Measurements from ENCODE around the gene SEMA5A.

The SEMA5A gene

DNA sequence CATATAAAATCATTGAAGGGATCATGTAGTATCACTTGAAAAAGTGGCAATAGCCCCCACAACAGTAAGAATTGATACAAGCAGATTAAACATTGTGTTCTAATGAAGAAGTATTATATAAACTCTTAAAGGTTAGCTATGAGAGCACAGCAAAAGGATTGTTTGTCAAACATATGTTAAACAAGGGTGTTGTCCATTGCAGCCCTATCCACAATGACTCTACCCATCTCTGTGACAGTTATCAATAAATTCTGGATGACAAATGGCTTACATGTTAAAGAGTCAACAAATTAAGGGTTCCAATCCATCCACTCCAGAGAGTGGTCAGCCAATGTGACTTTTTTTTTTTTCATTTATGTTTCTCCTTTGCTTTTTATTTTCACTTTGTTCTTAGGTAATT is 238.7 kb downstream of the SEMA5A start:
- DNase-seq (ENCODE audit: low read depth in 1 of 2, low spot score in 1 of 2) = no peak
- Histone ChIP-seq H3K27ac (replicated peaks) (no peak overlapping the region), H3K4me3 (replicated peaks; ENCODE audit: insufficient read depth, low read length) (no peak overlapping the region), H3K27me3 (ENCODE audit: insufficient read depth, poor library complexity, severe bottlenecking) (no peaks in the 10 kb centered on the region)
- TF ChIP-seq, protein P1, sequence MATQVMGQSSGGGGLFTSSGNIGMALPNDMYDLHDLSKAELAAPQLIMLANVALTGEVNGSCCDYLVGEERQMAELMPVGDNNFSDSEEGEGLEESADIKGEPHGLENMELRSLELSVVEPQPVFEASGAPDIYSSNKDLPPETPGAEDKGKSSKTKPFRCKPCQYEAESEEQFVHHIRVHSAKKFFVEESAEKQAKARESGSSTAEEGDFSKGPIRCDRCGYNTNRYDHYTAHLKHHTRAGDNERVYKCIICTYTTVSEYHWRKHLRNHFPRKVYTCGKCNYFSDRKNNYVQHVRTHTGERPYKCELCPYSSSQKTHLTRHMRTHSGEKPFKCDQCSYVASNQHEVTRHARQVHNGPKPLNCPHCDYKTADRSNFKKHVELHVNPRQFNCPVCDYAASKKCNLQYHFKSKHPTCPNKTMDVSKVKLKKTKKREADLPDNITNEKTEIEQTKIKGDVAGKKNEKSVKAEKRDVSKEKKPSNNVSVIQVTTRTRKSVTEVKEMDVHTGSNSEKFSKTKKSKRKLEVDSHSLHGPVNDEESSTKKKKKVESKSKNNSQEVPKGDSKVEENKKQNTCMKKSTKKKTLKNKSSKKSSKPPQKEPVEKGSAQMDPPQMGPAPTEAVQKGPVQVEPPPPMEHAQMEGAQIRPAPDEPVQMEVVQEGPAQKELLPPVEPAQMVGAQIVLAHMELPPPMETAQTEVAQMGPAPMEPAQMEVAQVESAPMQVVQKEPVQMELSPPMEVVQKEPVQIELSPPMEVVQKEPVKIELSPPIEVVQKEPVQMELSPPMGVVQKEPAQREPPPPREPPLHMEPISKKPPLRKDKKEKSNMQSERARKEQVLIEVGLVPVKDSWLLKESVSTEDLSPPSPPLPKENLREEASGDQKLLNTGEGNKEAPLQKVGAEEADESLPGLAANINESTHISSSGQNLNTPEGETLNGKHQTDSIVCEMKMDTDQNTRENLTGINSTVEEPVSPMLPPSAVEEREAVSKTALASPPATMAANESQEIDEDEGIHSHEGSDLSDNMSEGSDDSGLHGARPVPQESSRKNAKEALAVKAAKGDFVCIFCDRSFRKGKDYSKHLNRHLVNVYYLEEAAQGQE (IDR thresholded peaks at IDR 0.05; ENCODE audit: insufficient replicate concordance, low read depth) = no peak
- TF ChIP-seq SPI1 (IDR thresholded peaks at IDR 0.05; ENCODE audit: borderline replicate concordance, low read depth) = no peak
- TF ChIP-seq POLR2AphosphoS5 (IDR thresholded peaks at IDR 0.05; ENCODE audit: low read depth) = no peak
- TF ChIP-seq GABPA (IDR thresholded peaks at IDR 0.05; ENCODE audit: low read depth) = no peak
- TF ChIP-seq CTCF (IDR thresholded peaks at IDR 0.05; ENCODE audit: insufficient read depth, low read length) = no peak

GRCh38 chr5:9302218-9302617 is 243.7 kb downstream of the SEMA5A start:
- TF ChIP-seq, protein P1 (IDR thresholded peaks at IDR 0.05; ENCODE audit: insufficient replicate concordance, low read depth) = no peak
- no peak for TF ChIP-seq CTCF (IDR thresholded peaks at IDR 0.05; ENCODE audit: insufficient read depth, low read length)
- TF ChIP-seq SPI1 (IDR thresholded peaks at IDR 0.05; ENCODE audit: borderline replicate concordance, low read depth) = no peak
- no peak for TF ChIP-seq GABPA (IDR thresholded peaks at IDR 0.05; ENCODE audit: low read depth)
- TF ChIP-seq POLR2AphosphoS5 (IDR thresholded peaks at IDR 0.05; ENCODE audit: low read depth) = no peak
- Histone ChIP-seq H3K27ac (replicated peaks) (no peak overlapping the region), H3K27me3 (ENCODE audit: insufficient read depth, poor library complexity, severe bottlenecking) (no peaks in the 10 kb centered on the region), H3K4me3 (replicated peaks; ENCODE audit: insufficient read depth, low read length) (no peak overlapping the region)
- no peak for DNase-seq (ENCODE audit: low read depth in 1 of 2, low spot score in 1 of 2)

- no peak for DNase-seq (ENCODE audit: low read depth in 1 of 2, low spot score in 1 of 2)
- H3K27me3 ChIP-seq (ENCODE audit: insufficient read depth, poor library complexity, severe bottlenecking) = no peaks in the 10 kb centered on the region
- TF ChIP-seq CTCF (IDR thresholded peaks at IDR 0.05; ENCODE audit: insufficient read depth, low read length) (no peak), SPI1 (IDR thresholded peaks at IDR 0.05; ENCODE audit: borderline replicate concordance, low read depth) (no peak), GABPA (IDR thresholded peaks at IDR 0.05; ENCODE audit: low read depth) (no peak), POLR2AphosphoS5 (IDR thresholded peaks at IDR 0.05; ENCODE audit: low read depth) (no peak)
- TF ChIP-seq, protein P1 (IDR thresholded peaks at IDR 0.05; ENCODE audit: insufficient replicate concordance, low read depth) = no peak
- no peak overlapping the region for H3K27ac ChIP-seq (replicated peaks)
- H3K4me3 ChIP-seq (replicated peaks; ENCODE audit: insufficient read depth, low read length) = no peak overlapping the region
These were observed 244.7 kb downstream of the SEMA5A start for GRCh38 chr5:9301200-9301599.
